HEK293T (cell line): ENCODE results near the gene PSMC3IP.
"Not testable (repeated sequence)": the region's sequence is repeated elsewhere in the genome, so short reads cannot be mapped to it uniquely, and the experiment has no call there.

Experiments used
- CTCF ChIA-PET: fragments of 350-600 bp; formaldehyde crosslinking; extraction: SDS; loops from one replicate; lab custom pipeline; 2021; ENCODE audit warnings: antibody characterized with exemption, inconsistent platforms; lab: Yijun Ruan, JAX
- POLR2A ChIA-PET: fragments of 350-600 bp; formaldehyde crosslinking; extraction: SDS; loops from one replicate; lab custom pipeline; 2020; ENCODE audit warnings: antibody characterized with exemption, inconsistent platforms; lab: Yijun Ruan, JAX
- DNase-seq: peaks from one replicate; pipeline ENCODE4 v3.0.0; 2012; ENCODE audit warnings: mixed read lengths; ENCODE audit errors: extremely low spot score
- ARNT ChIP-seq: fragments of 450-650 bp; IDR thresholded peaks from 2 replicates; pipeline ENCODE4 v1.6.1; 2017; ENCODE audit warnings: mild to moderate bottlenecking
- BHLHE40 ChIP-seq: fragments of 450-650 bp; IDR thresholded peaks from 2 replicates; pipeline ENCODE4 v1.6.1; 2016; ENCODE audit warnings: mild to moderate bottlenecking, moderate library complexity, borderline replicate concordance
- CTBP1 ChIP-seq: fragments of 450-650 bp; IDR thresholded peaks from 2 replicates; pipeline ENCODE4 v1.6.1; 2016; ENCODE audit warnings: borderline replicate concordance
- ELF4 ChIP-seq: fragments of 450-650 bp; IDR thresholded peaks from 2 replicates; pipeline ENCODE4 v1.6.1; 2017; ENCODE audit warnings: antibody characterized with exemption
- FOXA1 ChIP-seq: fragments of 450-650 bp; IDR thresholded peaks from 2 replicates; pipeline ENCODE4 v1.6.1; 2016; ENCODE audit warnings: mild to moderate bottlenecking
- FOXK2 ChIP-seq: fragments of 450-650 bp; IDR thresholded peaks from 2 replicates; pipeline ENCODE4 v1.6.1; 2016; ENCODE audit warnings: mild to moderate bottlenecking
- FOXM1 ChIP-seq: fragments of 450-650 bp; IDR thresholded peaks from 2 replicates; pipeline ENCODE4 v1.6.1; 2017; ENCODE audit warnings: mild to moderate bottlenecking, borderline replicate concordance
- HDGF ChIP-seq: fragments of 450-650 bp; IDR thresholded peaks from 2 replicates; pipeline ENCODE4 v1.6.1; 2017; ENCODE audit warnings: antibody characterized with exemption, borderline replicate concordance
- L3MBTL2 ChIP-seq: fragments of 450-650 bp; conservative IDR thresholded peaks from 2 replicates; pipeline ENCODE4 v1.6.1; 2016; ENCODE audit warnings: mild to moderate bottlenecking
- LEF1 ChIP-seq: fragments of 450-650 bp; IDR thresholded peaks from 2 replicates; pipeline ENCODE4 v1.6.1; 2017; ENCODE audit warnings: mild to moderate bottlenecking, borderline replicate concordance
- NFRKB ChIP-seq: fragments of 450-650 bp; IDR thresholded peaks from 2 replicates; pipeline ENCODE4 v1.6.1; 2016; ENCODE audit warnings: mild to moderate bottlenecking, moderate library complexity
- PKNOX1 ChIP-seq: fragments of 450-650 bp; IDR thresholded peaks from 2 replicates; pipeline ENCODE4 v1.6.1; 2016
- SP1 ChIP-seq: fragments of 450-650 bp; IDR thresholded peaks from 2 replicates; pipeline ENCODE4 v1.6.1; 2017
- SUZ12 ChIP-seq: fragments of 450-650 bp; IDR thresholded peaks from 2 replicates; pipeline ENCODE4 v1.6.1; 2016; ENCODE audit warnings: mild to moderate bottlenecking
- TARDBP ChIP-seq: fragments of 450-650 bp; IDR thresholded peaks from 2 replicates; pipeline ENCODE4 v1.6.1; 2016
- ZNF384 ChIP-seq: fragments of 450-650 bp; IDR thresholded peaks from 2 replicates; pipeline ENCODE4 v1.6.1; 2016

The PSMC3IP gene

GRCh38 chr17:42547001-42547461, 30.5 kb downstream of the PSMC3IP start:
- DNase-seq, result no peak
- ChIA-PET CTCF (no interaction called here), POLR2A (interaction anchor here (1.0 to 4.3 kb wide), 3 partner anchors 8 to 132 kb away, joined by 3 to 28 read pairs (median 3); partner anchors contain the start of gene NAGLU)
- no peak for TF ChIP-seq ELF4
- no peak for TF ChIP-seq HDGF
- TF ChIP-seq CTBP1, result no peak

- CTCF ChIA-PET, DNase-seq: not testable (repeated sequence)
- POLR2A ChIA-PET, result interaction anchor here (1.0 to 4.3 kb wide), 3 partner anchors 9 to 10 kb away, joined by 3 to 28 read pairs (median 7); partner anchors contain the start of gene NAGLU
These were observed 31.6 kb downstream of the PSMC3IP start for GRCh38 chr17:42545755-42546505.

GRCh38 chr17:42544874-42545283, 32.6 kb downstream of the PSMC3IP start:
- DNase-seq, result no peak
- ChIA-PET CTCF (no interaction called here), POLR2A (interaction anchor here (1.1 to 4.3 kb wide), 2 partner anchors 9 to 10 kb away, joined by 7 to 28 read pairs; partner anchors contain the start of gene NAGLU)
- no peak for TF ChIP-seq PKNOX1
- no peak for TF ChIP-seq ZNF384

GRCh38 chr17:42543190-42544079, 34.1 kb downstream of the PSMC3IP start:
- TF ChIP-seq FOXK2, result no peak
- no peak for TF ChIP-seq ARNT
- no peak for TF ChIP-seq ZNF384
- TF ChIP-seq BHLHE40, result no peak
- no peak for TF ChIP-seq L3MBTL2
- TF ChIP-seq HDGF, result no peak
- no peak for TF ChIP-seq FOXA1
- TF ChIP-seq SP1, result no peak
- no peak for TF ChIP-seq TARDBP
- no peak for TF ChIP-seq PKNOX1
- no peak for TF ChIP-seq LEF1
- TF ChIP-seq FOXM1, result no peak
- no peak for TF ChIP-seq CTBP1
- no peak for TF ChIP-seq NFRKB
- no peak for TF ChIP-seq SUZ12
- no peak for TF ChIP-seq ELF4
- POLR2A ChIA-PET, result no interaction called here
- CTCF ChIA-PET, result no interaction called here
- DNase-seq, result no peak

GRCh38 chr17:42541041-42541833, 36.3 kb downstream of the PSMC3IP start:
- no peak for TF ChIP-seq ELF4
- no peak for TF ChIP-seq L3MBTL2
- TF ChIP-seq BHLHE40, result no peak
- ChIA-PET POLR2A (interaction anchor here (0.6 to 1.8 kb wide), 4 partner anchors 9 to 29 kb away, joined by 3 to 16 read pairs (median 4); no protein-coding TSS in a partner anchor), CTCF (no interaction called here)
- no peak for DNase-seq

- not testable (repeated sequence) for DNase-seq
- ChIA-PET CTCF (interaction anchor here (0.6 kb wide), 1 partner anchor 896 kb away, joined by 3 read pairs; no protein-coding TSS in a partner anchor), POLR2A (interaction anchor here (1.2 to 1.8 kb wide), 2 partner anchors 14 to 30 kb away, joined by 4 to 16 read pairs; no protein-coding TSS in a partner anchor)
These were observed 37.0 kb downstream of the PSMC3IP start for GRCh38 chr17:42540558-42540957.

- ChIA-PET POLR2A (interaction anchor here (0.7 to 1.1 kb wide), 4 partner anchors 16 to 66 kb away, joined by 3 to 4 read pairs (median 3); no protein-coding TSS in a partner anchor), CTCF (no interaction called here)
- no peak for TF ChIP-seq FOXM1
- no peak for TF ChIP-seq ARNT
- TF ChIP-seq ELF4, result no peak
- no peak for TF ChIP-seq SUZ12
- TF ChIP-seq L3MBTL2, result no peak
- TF ChIP-seq HDGF, result no peak
- no peak for TF ChIP-seq CTBP1
- no peak for TF ChIP-seq SP1
- DNase-seq, result no peak
These were observed 39.0 kb downstream of the PSMC3IP start for GRCh38 chr17:42538482-42538881.
